Natural killer cell (primary cell): ENCODE measurements around the gene RSPH1. TPM values are rescaled to one million over a fixed set of nuclear protein-coding genes. Genes with fewer than 3 reads are reported as not detected.

Experiments
- ATAC-seq, 3 donors: fragments of 150-1000 bp in 2 of 3; fragments of 200-7000 bp in 1 of 3; cut with Tn5 transposase; 1 replicate in 1 of 3; 2 replicates in 2 of 3; pipeline ENCODE4 v1.10.0; 2021; ENCODE audit warnings: mild to moderate bottlenecking in 2 of 3, moderate library complexity in 2 of 3
- DNase-seq, 2 donors: peaks; one replicate each; pipeline versions ENCODE4 v3.0.0 to v3.0.0-alpha.2; 2013 to 2021; ENCODE audit warnings: mixed read lengths in 1 of 2
- H3K27ac ChIP-seq: one replicate; pipeline ENCODE4 v1.5.1; 2013; ENCODE audit warnings: mild to moderate bottlenecking, low read length
- H3K27me3 ChIP-seq: one replicate; pipeline ENCODE4 v1.6.1; 2013; ENCODE audit warnings: low read length; ENCODE audit not compliant: control insufficient read depth, insufficient read depth
- H3K36me3 ChIP-seq: one replicate; pipeline ENCODE4 v1.6.1; 2013; ENCODE audit warnings: low read length; ENCODE audit not compliant: control insufficient read depth, insufficient read depth
- H3K4me1 ChIP-seq: one replicate; pipeline ENCODE4 v1.6.1; 2013; ENCODE audit warnings: low read length; ENCODE audit not compliant: control insufficient read depth, insufficient read depth
- H3K4me3 ChIP-seq: one replicate; pipeline ENCODE4 v1.5.1; 2013; ENCODE audit warnings: low read length
- H3K9me3 ChIP-seq: one replicate; pipeline ENCODE4 v1.6.1; 2013; ENCODE audit warnings: low read length; ENCODE audit not compliant: control insufficient read depth, insufficient read depth
- H3K27ac Mint-ChIP-seq, 2 donors: one replicate each; pipeline ENCODE4 v1.8.0; 2022; ENCODE audit warnings: mild to moderate bottlenecking in 2 of 2, mixed read lengths in 2 of 2, moderate library complexity in 1 of 2
- H3K27me3 Mint-ChIP-seq, 2 donors: one replicate each; pipeline ENCODE4 v1.8.0; 2022; ENCODE audit warnings: low read depth in 2 of 2, mixed read lengths in 2 of 2
- H3K36me3 Mint-ChIP-seq: one replicate; pipeline ENCODE4 v1.8.0; 2022; ENCODE audit warnings: mixed read lengths
- H3K4me1 Mint-ChIP-seq, 2 donors: one replicate each; pipeline ENCODE4 v1.8.0; 2022; ENCODE audit warnings: mixed read lengths in 2 of 2
- H3K4me3 Mint-ChIP-seq: one replicate; pipeline ENCODE4 v1.8.0; 2022; ENCODE audit warnings: mild to moderate bottlenecking, moderate library complexity, mixed read lengths
- H3K9me3 Mint-ChIP-seq, 2 donors: one replicate each; pipeline ENCODE4 v1.8.0; 2022; ENCODE audit warnings: mixed read lengths in 2 of 2
- CTCF ChIP-seq: fragments of 200-600 bp; IDR thresholded peaks from one replicate; pipeline ENCODE4 v1.8.0; 2022; ENCODE audit warnings: antibody characterized with exemption
- WGBS: methylation state at CpG from one replicate; pipeline ENCODE4 v1.1.7; 2013; ENCODE audit warnings: missing lambda C conversion rate; ENCODE audit not compliant: insufficient coverage; 5-methylcytosine and 5-hydroxymethylcytosine counted together
- intact Hi-C: fragments of 100-400 bp; cut with micrococcal nuclease; formaldehyde crosslinking; loops from one replicate; pipeline ENCODE4 v1.14.2; 2022
- total RNA-seq, 4 donors: library from RNA; stranded (reverse); fragments of 120-200 nt in 1 of 4; gene quantifications; one replicate each; pipeline versions ENCODE4 v1.2.3 to v1.2.4, GENCODE V29; 2013 to 2022

Gene RSPH1
- total RNA-seq, 3 donors from 2014 or later (not counting 1 experiment from before 2014, with no cell fraction given) = 0.16 TPM; not detected in 2

GRCh38 chr21:42531771-42532170, 35.7 kb upstream of the RSPH1 start:
- 95% methylated on average over 8 of the region's 8 CpGs for WGBS
- no peak overlapping the region for H3K27ac ChIP-seq
- H3K27me3 Mint-ChIP-seq = no peaks in the 10 kb centered on the region
- H3K4me1 ChIP-seq = peaks cover 28% of the 10 kb centered on the region
- H3K9me3 Mint-ChIP-seq = no peaks in the 10 kb centered on the region
- no peak overlapping the region for H3K4me3 Mint-ChIP-seq
- no peak for TF ChIP-seq CTCF
- peaks cover 25% of the 10 kb centered on the region for H3K36me3 ChIP-seq
- H3K36me3 Mint-ChIP-seq = no peaks in the 10 kb centered on the region
- H3K4me3 ChIP-seq = no peak overlapping the region
- no peaks in the 10 kb centered on the region for H3K27me3 ChIP-seq
- DNase-seq = no peak
- intact Hi-C loops = no loop called here
- ATAC-seq = no peak
- H3K27ac Mint-ChIP-seq = no peak overlapping the region
- peaks cover 15 to 16% of the 10 kb centered on the region in 2 donors for H3K4me1 Mint-ChIP-seq
- H3K9me3 ChIP-seq = no peaks in the 10 kb centered on the region

GRCh38 chr21:42530167-42530518, 34.1 kb upstream of the RSPH1 start:
- H3K4me3 Mint-ChIP-seq = no peak overlapping the region

GRCh38 chr21:42527489-42528158, 31.6 kb upstream of the RSPH1 start:
- TF ChIP-seq CTCF = no peak
- Mint-ChIP-seq H3K4me3 (peak overlapping the region; percentile 80), H3K27ac (peak overlapping the region; percentile 79 to 91), H3K9me3 (no peaks in the 10 kb centered on the region), H3K4me1 (peaks cover 33 to 35% of the 10 kb centered on the region in 2 donors), H3K27me3 (no peaks in the 10 kb centered on the region), H3K36me3 (no peaks in the 10 kb centered on the region)
- Histone ChIP-seq H3K36me3 (peaks cover 7% of the 10 kb centered on the region), H3K27ac (peak overlapping the region; percentile 87), H3K4me3 (peak overlapping the region; percentile 35), H3K27me3 (no peaks in the 10 kb centered on the region), H3K9me3 (no peaks in the 10 kb centered on the region), H3K4me1 (peaks cover 34% of the 10 kb centered on the region)
- ATAC-seq (peak; percentile 43 to 67 (median 61)), DNase-seq (peak in 1 of 2 donors; percentile 87)
- intact Hi-C loops = loop anchor here (10.0 kb wide), 2 partner anchors 103 to 193 kb away; no protein-coding TSS in a partner anchor
- WGBS = 13% methylated on average over 13 of the region's 13 CpGs

More at GRCh38 chr21:42530167-42530518, 34.1 kb upstream of the RSPH1 start:
- DNase-seq (no peak), ATAC-seq (no peak)
- intact Hi-C loops = no loop called here
- peaks cover 21 to 22% of the 10 kb centered on the region in 2 donors for H3K4me1 Mint-ChIP-seq
- Histone ChIP-seq H3K4me3 (no peak overlapping the region), H3K27me3 (no peaks in the 10 kb centered on the region), H3K9me3 (no peaks in the 10 kb centered on the region), H3K27ac (no peak overlapping the region), H3K36me3 (peaks cover 15% of the 10 kb centered on the region), H3K4me1 (peaks cover 20% of the 10 kb centered on the region)
- WGBS = 87% methylated on average over 5 of the region's 5 CpGs
- no peaks in the 10 kb centered on the region for H3K9me3 Mint-ChIP-seq
- no peaks in the 10 kb centered on the region for H3K36me3 Mint-ChIP-seq
- no peaks in the 10 kb centered on the region for H3K27me3 Mint-ChIP-seq
- H3K27ac Mint-ChIP-seq = peak overlapping the region in 1 of 2 donors; percentile 12
- TF ChIP-seq CTCF = no peak

- Histone ChIP-seq H3K9me3 (no peaks in the 10 kb centered on the region), H3K27ac (peak overlapping the region; percentile 87), H3K27me3 (no peaks in the 10 kb centered on the region), H3K4me3 (peak overlapping the region; percentile 35), H3K36me3 (peaks cover 5% of the 10 kb centered on the region), H3K4me1 (peaks cover 34% of the 10 kb centered on the region)
- intact Hi-C loops = loop anchor here (10.0 kb wide), 2 partner anchors 102 to 192 kb away; no protein-coding TSS in a partner anchor
- no peaks in the 10 kb centered on the region for H3K27me3 Mint-ChIP-seq
- ATAC-seq (no peak), DNase-seq (no peak)
- H3K27ac Mint-ChIP-seq = peak overlapping the region; percentile 79 to 91
- peaks cover 33 to 35% of the 10 kb centered on the region in 2 donors for H3K4me1 Mint-ChIP-seq
- WGBS = 90% methylated on average over 8 of the region's 8 CpGs
- H3K4me3 Mint-ChIP-seq = peak overlapping the region; percentile 43
- no peaks in the 10 kb centered on the region for H3K9me3 Mint-ChIP-seq
- no peaks in the 10 kb centered on the region for H3K36me3 Mint-ChIP-seq
- TF ChIP-seq CTCF = no peak
Measured at GRCh38 chr21:42527127-42527488, 31.1 kb upstream of the RSPH1 start.
